Sigmoid colon (tissue), 7 donors: ENCODE data around the gene CRYBG3. TPM values are rescaled to one million over a fixed set of nuclear protein-coding genes. Genes with fewer than 3 reads are reported as not detected.

Experiments
- DNase-seq: peaks from one replicate; pipeline ENCODE4 v3.0.0-alpha.2; 2019
- H3K27ac ChIP-seq, 4 donors: fragments of 200-600 bp; sonication (generic); one replicate each; pipeline ENCODE4 v1.5.1; 2016 to 2019; ENCODE audit warnings: mild to moderate bottlenecking in 1 of 4
- H3K27me3 ChIP-seq, 3 donors: fragments of 200-600 bp; sonication (generic); one replicate each; pipeline ENCODE4 v1.5.1; 2019; ENCODE audit warnings: mild to moderate bottlenecking in 1 of 3
- H3K36me3 ChIP-seq, 4 donors: fragments of 200-600 bp; sonication (generic); one replicate each; pipeline ENCODE4 v1.5.1; 2016 to 2019
- H3K4me1 ChIP-seq, 4 donors: fragments of 200-600 bp; sonication (generic); one replicate each; pipeline ENCODE4 v1.5.1; 2017 to 2019
- H3K4me3 ChIP-seq, 4 donors: fragments of 200-600 bp; sonication (generic); one replicate each; pipeline ENCODE4 v1.5.1; 2017 to 2019; ENCODE audit warnings: mild to moderate bottlenecking in 2 of 4, moderate library complexity in 1 of 4
- H3K9me3 ChIP-seq, 4 donors: fragments of 200-600 bp in 3 of 4; sonication (generic) in 3 of 4; one replicate each; pipeline versions ENCODE4 v1.5.1 to v1.6.1; 2013 to 2019
- EP300 ChIP-seq, 4 donors: sonication (generic); formaldehyde crosslinking; IDR thresholded peaks; one replicate each; pipeline ENCODE4 v1.6.1; 2017; ENCODE audit warnings: antibody characterized with exemption in 4 of 4
- POLR2A ChIP-seq, 2 donors: fragments of 450-650 bp; IDR thresholded peaks; one replicate each; pipeline ENCODE4 v1.6.1; 2016; ENCODE audit warnings: antibody characterized with exemption in 2 of 2, mild to moderate bottlenecking in 2 of 2, moderate library complexity in 2 of 2
- POLR2AphosphoS5 ChIP-seq, 4 donors: sonication (generic); formaldehyde crosslinking; IDR thresholded peaks; one replicate each; pipeline ENCODE4 v1.6.1; 2017; ENCODE audit warnings: antibody characterized with exemption in 4 of 4
- WGBS, 2 donors: extraction: QIAGEN DNeasy Blood & Tissue Kit; methylation state at CpG; one replicate each; pipeline ENCODE4 v1.1.7; 2013; 5-methylcytosine and 5-hydroxymethylcytosine counted together
- intact Hi-C: fragments of 100-400 bp; cut with DNase I; formaldehyde crosslinking; loops from one replicate; pipeline ENCODE4 v1.15.1; 2023
- polyA plus RNA-seq, 3 donors: library from polyadenylated mRNA; stranded (reverse); fragments of 200-250 nt; gene quantifications; one replicate each; pipeline ENCODE4 v1.2.3, GENCODE V29; 2013
- total RNA-seq, 4 donors: library from RNA; depleted of rRNA; stranded (reverse); fragments of >200 nt; gene quantifications; one replicate each; pipeline ENCODE4 v1.1.0, GENCODE V29; 2016
- TF ChIP-seq, protein P1 (sequence below), 4 experiments: fragments of 450-650 bp in 3 of 4; fragments of 200-600 bp in 1 of 4; IDR thresholded peaks; one replicate each; pipeline ENCODE4 v1.5.1; 2016 to 2019; ENCODE audit warnings: antibody characterized with exemption in 4 of 4, mild to moderate bottlenecking in 3 of 4, moderate library complexity in 2 of 4
- donor health status: healthy with polysubstance abuse.
- donor health status: Bipolar disorder and iron deficiency.
- donor health status: healthy.

CRYBG3 gene
- total and polyA plus RNA-seq, 7 donors, result 3.0 to 60.2 (median 37.8) TPM

DNA sequence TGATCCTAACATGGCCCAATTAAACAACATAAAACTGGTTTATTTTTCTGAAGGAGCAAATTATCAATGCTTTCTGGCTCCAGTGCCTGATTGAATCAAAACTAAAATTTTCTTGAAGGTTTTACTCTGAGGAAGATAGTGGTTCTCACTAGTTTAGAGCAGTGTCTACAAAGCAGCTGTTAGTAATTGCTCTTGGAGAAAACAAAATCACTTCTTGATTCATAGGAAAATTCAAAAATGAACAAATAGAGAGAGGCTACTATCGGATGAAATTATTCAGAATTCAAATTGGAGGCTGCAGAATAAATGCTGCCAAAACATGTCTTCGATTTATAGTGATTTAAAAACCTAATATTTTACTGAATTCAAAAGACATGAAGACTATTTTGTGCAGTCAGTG lies 165.5 kb downstream of the CRYBG3 start:
- no peak for TF ChIP-seq POLR2A (IDR thresholded peaks at IDR 0.05)
- TF ChIP-seq, protein P1, sequence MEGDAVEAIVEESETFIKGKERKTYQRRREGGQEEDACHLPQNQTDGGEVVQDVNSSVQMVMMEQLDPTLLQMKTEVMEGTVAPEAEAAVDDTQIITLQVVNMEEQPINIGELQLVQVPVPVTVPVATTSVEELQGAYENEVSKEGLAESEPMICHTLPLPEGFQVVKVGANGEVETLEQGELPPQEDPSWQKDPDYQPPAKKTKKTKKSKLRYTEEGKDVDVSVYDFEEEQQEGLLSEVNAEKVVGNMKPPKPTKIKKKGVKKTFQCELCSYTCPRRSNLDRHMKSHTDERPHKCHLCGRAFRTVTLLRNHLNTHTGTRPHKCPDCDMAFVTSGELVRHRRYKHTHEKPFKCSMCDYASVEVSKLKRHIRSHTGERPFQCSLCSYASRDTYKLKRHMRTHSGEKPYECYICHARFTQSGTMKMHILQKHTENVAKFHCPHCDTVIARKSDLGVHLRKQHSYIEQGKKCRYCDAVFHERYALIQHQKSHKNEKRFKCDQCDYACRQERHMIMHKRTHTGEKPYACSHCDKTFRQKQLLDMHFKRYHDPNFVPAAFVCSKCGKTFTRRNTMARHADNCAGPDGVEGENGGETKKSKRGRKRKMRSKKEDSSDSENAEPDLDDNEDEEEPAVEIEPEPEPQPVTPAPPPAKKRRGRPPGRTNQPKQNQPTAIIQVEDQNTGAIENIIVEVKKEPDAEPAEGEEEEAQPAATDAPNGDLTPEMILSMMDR (IDR thresholded peaks at IDR 0.05), result no peak
- no peak for TF ChIP-seq EP300 (IDR thresholded peaks at IDR 0.05)
- TF ChIP-seq POLR2AphosphoS5 (IDR thresholded peaks at IDR 0.05), result no peak
- no peaks in the 10 kb centered on the region for H3K36me3 ChIP-seq
- H3K27ac ChIP-seq, result no peak overlapping the region
- H3K27me3 ChIP-seq, result no peaks in the 10 kb centered on the region
- peaks cover 0 to 35% (median 22%) of the 10 kb centered on the region in 4 donors for H3K4me1 ChIP-seq
- no peaks in the 10 kb centered on the region for H3K9me3 ChIP-seq
- DNase-seq, result no peak
- WGBS, 2 donors, result 82 to 90% methylated on average over 2 of the region's 2 CpGs
- intact Hi-C loops, result no loop called here
- no peak overlapping the region for H3K4me3 ChIP-seq

DNA sequence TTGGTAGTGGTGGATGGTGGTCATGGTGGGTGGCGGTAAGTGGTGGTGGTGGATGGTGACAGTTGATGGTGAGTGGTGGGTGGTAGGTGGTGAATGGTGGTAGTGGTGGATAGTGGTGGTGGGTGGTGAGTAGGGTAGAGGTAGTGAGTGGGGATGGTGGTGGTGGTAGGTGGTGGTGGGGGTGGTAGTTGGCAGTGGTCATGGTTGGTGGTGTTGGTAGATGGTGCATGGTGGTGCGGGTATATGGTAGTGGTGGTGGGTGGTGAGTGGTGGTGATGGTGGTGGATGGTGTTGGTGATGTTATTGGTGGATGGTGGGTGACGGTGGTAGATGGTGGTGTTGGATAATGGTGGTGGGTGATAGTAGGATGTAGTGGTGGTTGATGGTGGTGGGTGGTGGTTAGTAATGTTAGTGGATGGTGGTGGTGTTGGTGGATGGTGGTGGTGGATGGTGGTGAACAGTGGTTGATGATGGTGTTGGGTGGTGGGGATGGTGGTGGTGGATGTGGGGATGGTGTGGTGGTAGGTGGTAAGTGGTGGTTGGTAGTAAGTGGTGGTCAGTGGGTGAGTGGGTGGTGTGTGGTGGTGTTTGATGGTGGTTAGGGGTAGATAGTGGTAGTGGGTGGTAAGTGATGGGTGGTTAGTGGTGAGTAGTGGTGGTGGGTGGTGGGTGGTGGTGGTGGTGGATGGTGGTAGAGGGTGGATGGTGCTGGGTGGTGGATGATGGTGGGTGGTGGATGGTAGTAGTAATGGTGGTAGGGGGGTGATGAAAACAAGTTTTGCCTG lies 167.2 kb downstream of the CRYBG3 start:
- Histone ChIP-seq H3K36me3 (no peaks in the 10 kb centered on the region), H3K4me1 (peaks cover 0 to 18% (median 10%) of the 10 kb centered on the region in 4 donors), H3K27ac (no peak overlapping the region), H3K9me3 (no peaks in the 10 kb centered on the region), H3K4me3 (no peak overlapping the region), H3K27me3 (no peaks in the 10 kb centered on the region)
- DNase-seq, result no peak
- intact Hi-C loops, result no loop called here
- TF ChIP-seq POLR2A (IDR thresholded peaks at IDR 0.05) (no peak), EP300 (IDR thresholded peaks at IDR 0.05) (no peak), POLR2AphosphoS5 (IDR thresholded peaks at IDR 0.05) (no peak)
- TF ChIP-seq, protein P1 (IDR thresholded peaks at IDR 0.05), result no peak
- WGBS, 2 donors, result 97 to 98% methylated on average over 3 of the region's 3 CpGs

DNA sequence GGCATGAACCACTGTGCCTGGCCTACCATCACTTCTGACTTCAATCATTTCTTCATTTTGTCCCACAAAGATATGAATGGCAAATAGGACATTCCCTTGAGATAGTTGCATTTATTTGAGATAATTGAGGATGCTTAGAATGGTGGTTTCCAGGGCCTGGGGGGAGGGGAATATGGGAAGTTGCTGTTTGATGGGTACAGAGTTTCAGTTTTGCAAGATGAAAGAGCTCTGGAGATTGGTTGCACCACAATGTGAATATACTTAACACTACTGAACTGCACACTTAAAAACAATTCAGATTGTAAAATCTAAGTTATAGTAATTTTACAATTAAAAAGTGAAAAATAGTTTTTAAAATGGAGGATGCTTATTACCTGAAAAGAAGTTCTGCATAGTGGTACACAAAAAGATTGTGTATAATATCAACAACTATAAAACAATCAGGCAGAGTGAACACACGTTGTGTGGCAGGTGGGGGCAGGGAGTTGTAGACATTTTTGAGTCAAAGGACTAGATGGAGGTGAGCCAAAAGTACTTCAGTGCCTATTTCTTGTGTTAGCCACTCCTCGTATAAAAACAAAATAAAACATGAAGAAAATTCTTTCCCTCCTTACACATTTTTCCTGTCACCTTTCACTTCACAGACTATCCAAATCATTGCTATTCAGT lies 168.9 kb downstream of the CRYBG3 start:
- no peak for DNase-seq
- Histone ChIP-seq H3K27ac (no peak overlapping the region), H3K27me3 (no peaks in the 10 kb centered on the region), H3K9me3 (no peaks in the 10 kb centered on the region), H3K36me3 (no peaks in the 10 kb centered on the region), H3K4me3 (no peak overlapping the region), H3K4me1 (peaks cover 0 to 13% (median 8%) of the 10 kb centered on the region in 4 donors)
- intact Hi-C loops, result no loop called here
- TF ChIP-seq POLR2AphosphoS5 (IDR thresholded peaks at IDR 0.05), result no peak
- TF ChIP-seq EP300 (IDR thresholded peaks at IDR 0.05), result no peak
- TF ChIP-seq, protein P1 (IDR thresholded peaks at IDR 0.05), result no peak
- no peak for TF ChIP-seq POLR2A (IDR thresholded peaks at IDR 0.05)
- WGBS, 2 donors, result 5 to 42% methylated on average over 2 of the region's 2 CpGs

DNA sequence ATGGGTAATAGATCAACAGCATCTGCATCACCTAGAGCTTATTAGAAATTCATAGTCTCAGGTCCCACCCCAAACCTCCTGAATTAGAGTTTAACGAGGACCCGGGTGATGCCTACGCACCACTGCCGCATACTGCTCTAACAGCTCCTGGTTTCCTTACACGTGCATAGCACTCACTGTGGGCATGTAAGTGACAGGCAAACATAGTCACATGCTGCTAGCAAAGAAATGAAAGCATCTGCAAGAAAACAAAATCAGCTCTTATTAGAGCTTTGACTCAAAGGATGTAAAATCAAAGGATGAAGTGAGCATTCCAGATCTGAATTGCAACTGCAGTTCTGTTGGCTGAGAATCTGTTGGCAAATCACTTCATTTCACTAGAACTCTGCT lies 169.5 kb downstream of the CRYBG3 start:
- DNase-seq, result no peak
- Histone ChIP-seq H3K4me1 (peaks cover 0 to 13% (median 8%) of the 10 kb centered on the region in 4 donors), H3K27me3 (no peaks in the 10 kb centered on the region), H3K9me3 (no peaks in the 10 kb centered on the region), H3K36me3 (no peaks in the 10 kb centered on the region), H3K4me3 (no peak overlapping the region), H3K27ac (no peak overlapping the region)
- intact Hi-C loops, result no loop called here
- 21 to 49% methylated on average over 5 of the region's 5 CpGs for WGBS, 2 donors
- TF ChIP-seq POLR2AphosphoS5 (IDR thresholded peaks at IDR 0.05) (no peak), EP300 (IDR thresholded peaks at IDR 0.05) (no peak), POLR2A (IDR thresholded peaks at IDR 0.05) (no peak)
- TF ChIP-seq, protein P1 (IDR thresholded peaks at IDR 0.05), result no peak
